HL-60 (cell line): Measurements from ENCODE around the gene KRT10.

Experiments used
- DNase-seq, 2 experiments: peaks; one replicate each; pipeline ENCODE4 v3.0.0-alpha.2; 2010 to 2020; ENCODE audit warnings: low read depth in 1 of 2, low spot score in 1 of 2
- H3K27ac ChIP-seq: fragments of 250-450 bp; sonication (Bioruptor Pico); replicated peaks from 2 replicates; pipeline ENCODE4 v1.5.1; 2020; ENCODE audit warnings: mild to moderate bottlenecking, moderate library complexity
- H3K27me3 ChIP-seq: fragments of 250-450 bp; sonication (Bioruptor Pico); 2 replicates; pipeline ENCODE4 v1.5.1; 2021; ENCODE audit warnings: mild to moderate bottlenecking, moderate library complexity; ENCODE audit not compliant: insufficient read depth, poor library complexity, severe bottlenecking
- H3K4me3 ChIP-seq: replicated peaks from 2 replicates; pipeline ENCODE4 v1.5.1; 2011; ENCODE audit warnings: mild to moderate bottlenecking, control low read depth, low read length; ENCODE audit not compliant: insufficient read depth
- CTCF ChIP-seq: IDR thresholded peaks from one replicate; pipeline ENCODE4 v1.5.1; 2011; ENCODE audit warnings: low read length, control low read depth, inconsistent platforms; ENCODE audit not compliant: insufficient read depth
- GABPA ChIP-seq: IDR thresholded peaks from 2 replicates; pipeline ENCODE4 v1.6.1; 2012; ENCODE audit warnings: low read depth
- POLR2AphosphoS5 ChIP-seq: IDR thresholded peaks from 2 replicates; pipeline ENCODE4 v1.6.1; 2012; ENCODE audit warnings: low read depth
- REST ChIP-seq: IDR thresholded peaks from 2 replicates; pipeline ENCODE4 v1.6.1; 2012; ENCODE audit warnings: low read depth; ENCODE audit not compliant: insufficient replicate concordance
- SPI1 ChIP-seq: IDR thresholded peaks from 2 replicates; pipeline ENCODE4 v1.6.1; 2012; ENCODE audit warnings: low read depth, mild to moderate bottlenecking, borderline replicate concordance

Gene KRT10

GRCh38 chr17:40813804-40814203 lies 8.6 kb downstream of the KRT10 start:
- no peak for DNase-seq
- H3K27me3 ChIP-seq, result peaks cover 19% of the 10 kb centered on the region
- H3K27ac ChIP-seq, result no peak overlapping the region
- no peak overlapping the region for H3K4me3 ChIP-seq
- no peak for TF ChIP-seq SPI1
- no peak for TF ChIP-seq CTCF
- no peak for TF ChIP-seq GABPA
- TF ChIP-seq POLR2AphosphoS5, result no peak
- no peak for TF ChIP-seq REST

- TF ChIP-seq SPI1 (no peak), POLR2AphosphoS5 (no peak)
- no peak for DNase-seq
Measured at GRCh38 chr17:40812639-40813038, 9.8 kb downstream of the KRT10 start.

GRCh38 chr17:40810494-40810893 lies 11.9 kb downstream of the KRT10 start:
- Histone ChIP-seq H3K27me3 (peaks cover 30% of the 10 kb centered on the region), H3K4me3 (no peak overlapping the region), H3K27ac (no peak overlapping the region)
- TF ChIP-seq REST (no peak), CTCF (no peak), SPI1 (no peak), GABPA (no peak), POLR2AphosphoS5 (no peak)
- DNase-seq, result no peak

More at GRCh38 chr17:40812639-40813038, 9.8 kb downstream of the KRT10 start:
- Histone ChIP-seq H3K27me3 (peaks cover 19% of the 10 kb centered on the region), H3K4me3 (no peak overlapping the region), H3K27ac (no peak overlapping the region)

- no peak for TF ChIP-seq CTCF
- no peak for TF ChIP-seq SPI1
- no peak for TF ChIP-seq GABPA
- TF ChIP-seq POLR2AphosphoS5, result no peak
- no peak for TF ChIP-seq REST
- no peak overlapping the region for H3K4me3 ChIP-seq
- no peak overlapping the region for H3K27ac ChIP-seq
- no peak for DNase-seq
- peaks cover 30% of the 10 kb centered on the region for H3K27me3 ChIP-seq
Measured at GRCh38 chr17:40809721-40810421, 12.5 kb downstream of the KRT10 start.
